Left ventricle myocardium inferior (tissue), 1 donor: ENCODE data around the gene KIF20A. TPM values are rescaled to one million over a fixed set of nuclear protein-coding genes. Genes with fewer than 3 reads are reported as not detected.

Experiments
- DNase-seq: peaks from one replicate; pipeline ENCODE4 v3.0.0-alpha.2; 2020
- H3K27ac ChIP-seq: fragments of 200-600 bp; replicated peaks from 2 replicates; pipeline ENCODE4 v1.8.0; 2021
- H3K27me3 ChIP-seq: fragments of 200-600 bp; 2 replicates; pipeline ENCODE4 v1.8.0; 2021; ENCODE audit warnings: low read depth
- H3K36me3 ChIP-seq: fragments of 200-600 bp; 2 replicates; pipeline ENCODE4 v1.8.0; 2021
- H3K4me1 ChIP-seq: fragments of 200-600 bp; 2 replicates; pipeline ENCODE4 v1.8.0; 2021
- H3K4me3 ChIP-seq: fragments of 200-600 bp; 2 replicates; pipeline ENCODE4 v1.8.0; 2021; ENCODE audit warnings: mild to moderate bottlenecking, moderate library complexity
- H3K9me3 ChIP-seq: fragments of 200-600 bp; replicated peaks from 2 replicates; pipeline ENCODE4 v1.8.0; 2021
- CTCF ChIP-seq: fragments of 200-600 bp; IDR thresholded peaks from 2 replicates; pipeline ENCODE4 v1.8.0; 2021; ENCODE audit warnings: antibody characterized with exemption, mild to moderate bottlenecking, borderline replicate concordance
- intact Hi-C: fragments of 100-400 bp; cut with micrococcal nuclease; formaldehyde crosslinking; loops from one replicate; pipeline ENCODE4 v1.11.0; 2022
- total RNA-seq: library from RNA; stranded (reverse); fragmentation: NEBNext Ultra II Directional; extraction: Animal tissue kit (Norgen Biotek cat#: 25700); gene quantifications from one replicate; pipeline ENCODE4 v1.2.1, GENCODE V29; 2021
- donor health status: DM: no; HTN: yes; CAD: no; lungs with severe emphysema.

KIF20A gene
- total RNA-seq, 1 donor from 2014 or later, result 0.77 TPM

DNA sequence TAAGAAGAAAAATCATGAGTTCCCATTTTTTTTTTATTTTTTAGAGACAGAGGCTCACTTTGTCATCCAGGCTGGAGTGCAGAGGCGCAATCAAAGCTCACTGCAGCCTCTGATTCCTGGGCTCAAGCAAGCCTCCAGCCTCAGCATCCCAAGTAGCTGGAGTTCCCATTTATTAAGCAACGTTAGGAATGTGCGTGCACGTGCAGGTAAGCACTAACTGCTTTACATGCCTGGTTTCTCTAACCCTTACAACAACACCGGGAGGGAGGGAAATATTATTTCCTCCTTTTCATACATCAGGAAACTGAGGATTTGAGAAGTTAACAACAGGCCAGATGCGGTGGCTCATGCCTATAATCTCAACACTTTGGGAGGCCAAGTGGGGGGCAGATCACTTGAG is 50.5 kb downstream of the KIF20A start:
- intact Hi-C loops, result no loop called here
- no peak for TF ChIP-seq CTCF

GRCh38 chr5:138230261-138230660 is 51.3 kb downstream of the KIF20A start:
- peaks cover 17% of the 10 kb centered on the region for H3K9me3 ChIP-seq
- peak; percentile 37 for DNase-seq
- H3K36me3 ChIP-seq, result no peaks in the 10 kb centered on the region
- no peak for TF ChIP-seq CTCF
- no peaks in the 10 kb centered on the region for H3K27me3 ChIP-seq
- peaks cover 16% of the 10 kb centered on the region for H3K4me1 ChIP-seq
- H3K4me3 ChIP-seq, result no peak overlapping the region
- intact Hi-C loops, result no loop called here
- peak overlapping the region; percentile 69 for H3K27ac ChIP-seq

More for the DNA sequence above, 50.5 kb downstream of the KIF20A start:
- Histone ChIP-seq H3K36me3 (no peaks in the 10 kb centered on the region), H3K9me3 (peaks cover 17% of the 10 kb centered on the region), H3K4me3 (no peak overlapping the region), H3K27me3 (no peaks in the 10 kb centered on the region), H3K4me1 (peaks cover 16% of the 10 kb centered on the region), H3K27ac (no peak overlapping the region)
- DNase-seq, result no peak

DNA sequence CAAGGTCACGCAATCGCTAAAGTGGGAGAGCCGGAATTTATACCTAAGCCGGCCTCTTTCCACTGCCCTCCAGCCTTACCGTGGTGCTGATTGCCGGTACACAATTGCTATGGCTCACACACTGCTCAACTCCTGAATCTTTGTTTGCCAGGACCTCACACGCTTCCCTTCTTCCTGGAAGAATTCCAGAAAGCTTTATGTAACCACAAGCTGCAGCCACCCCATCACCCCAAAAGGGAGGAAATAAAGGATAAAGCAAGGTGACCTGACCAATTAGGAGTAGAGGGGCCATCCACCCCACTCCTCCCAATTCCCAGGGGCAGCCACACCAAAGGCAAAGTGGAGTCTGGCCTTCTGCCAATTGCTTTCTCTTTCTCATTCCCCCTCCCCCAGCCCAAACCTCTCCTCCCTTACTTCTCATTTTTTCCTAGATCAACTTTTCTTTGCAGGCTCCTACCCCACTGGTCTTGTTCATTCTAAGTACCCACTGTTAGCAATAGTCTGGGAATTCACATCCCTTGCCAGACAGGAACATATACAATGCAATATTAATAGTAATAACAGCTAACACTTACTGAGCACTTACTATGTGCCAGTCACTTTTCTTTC is 52.2 kb downstream of the KIF20A start:
- TF ChIP-seq CTCF, result no peak
- Histone ChIP-seq H3K36me3 (no peaks in the 10 kb centered on the region), H3K27ac (peak overlapping the region; percentile 69), H3K4me1 (peaks cover 16% of the 10 kb centered on the region), H3K27me3 (no peaks in the 10 kb centered on the region), H3K9me3 (peaks cover 11% of the 10 kb centered on the region), H3K4me3 (no peak overlapping the region)
- intact Hi-C loops, result no loop called here
- DNase-seq, result no peak

DNA sequence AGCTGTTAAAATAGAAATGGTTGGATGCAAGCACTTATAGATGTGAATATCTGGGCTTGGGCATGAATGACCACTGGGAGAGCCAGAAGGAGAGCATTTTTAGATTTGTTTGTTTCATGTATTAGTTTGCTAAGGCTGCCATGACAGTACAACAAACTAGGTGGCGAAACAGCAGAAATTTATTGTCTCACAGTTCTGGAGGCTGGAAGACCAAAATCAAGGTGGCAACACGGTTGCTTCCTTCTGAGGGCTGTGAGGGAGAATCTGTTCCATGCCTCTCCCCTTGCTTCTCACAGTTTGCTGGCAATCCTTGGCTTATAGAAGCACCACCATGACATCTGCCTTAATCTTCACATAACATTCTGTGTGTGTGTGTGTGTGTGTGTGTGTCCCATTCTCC is 54.4 kb downstream of the KIF20A start:
- TF ChIP-seq CTCF, result no peak
- Histone ChIP-seq H3K27me3 (no peaks in the 10 kb centered on the region), H3K27ac (no peak overlapping the region), H3K4me3 (no peak overlapping the region), H3K4me1 (peaks cover 16% of the 10 kb centered on the region), H3K36me3 (no peaks in the 10 kb centered on the region), H3K9me3 (no peaks in the 10 kb centered on the region)
- no peak for DNase-seq
- intact Hi-C loops, result no loop called here

GRCh38 chr5:138234651-138235050 is 55.7 kb downstream of the KIF20A start:
- Histone ChIP-seq H3K4me1 (peaks cover 16% of the 10 kb centered on the region), H3K27ac (no peak overlapping the region), H3K27me3 (peaks cover 6% of the 10 kb centered on the region), H3K9me3 (no peaks in the 10 kb centered on the region), H3K4me3 (no peak overlapping the region), H3K36me3 (no peaks in the 10 kb centered on the region)
- no peak for TF ChIP-seq CTCF
- intact Hi-C loops, result no loop called here
- no peak for DNase-seq

Other genes starting within 250 kb of the KIF20A start
- gene FAM13B, start 146.0 kb upstream of the KIF20A start, total RNA-seq, result 22.1 TPM
- not detected for gene WNT8A, start 95.1 kb upstream of the KIF20A start, total RNA-seq
- gene NME5, start 39.7 kb upstream of the KIF20A start, total RNA-seq, result 4.7 TPM
- 27.4 TPM for gene BRD8, start 482 bp upstream of the KIF20A start, total RNA-seq
- gene CDC23, start 34.2 kb downstream of the KIF20A start, total RNA-seq, result 20.2 TPM
- gene GFRA3, start 95.5 kb downstream of the KIF20A start, total RNA-seq, result 0.82 TPM
- not detected for gene CDC25C, start 152.7 kb downstream of the KIF20A start, total RNA-seq
- gene FAM53C, start 159.2 kb downstream of the KIF20A start, total RNA-seq, result 26.7 TPM
- 40.7 TPM for gene KDM3B, start 173.6 kb downstream of the KIF20A start, total RNA-seq